Loucy (cell line): Measurements from ENCODE around the gene CBX3.
A peak's percentile ranks its signal among the peaks of the same experiment; 100 is the strongest.

Source experiments
- CTCF ChIP-seq: fragments of 200-600 bp; sonication (generic); conservative IDR thresholded peaks from 2 replicates; pipeline ENCODE4 v1.5.1; 2014; ENCODE audit warnings: mild to moderate bottlenecking, antibody characterized with exemption, low read length
- EZH2phosphoT487 ChIP-seq: fragments of 200-600 bp; IDR thresholded peaks from 2 replicates; pipeline ENCODE4 v1.6.1; 2018; ENCODE audit warnings: antibody characterized with exemption, mild to moderate bottlenecking, moderate library complexity, borderline replicate concordance

- TF ChIP-seq CTCF (peak; percentile 83), EZH2phosphoT487 (no peak)
Observed at GRCh38 chr7:26198133-26198780, 3.3 kb upstream of the CBX3 start.
